Activated T-cell treated with anti-CD3 and anti-CD28 coated beads, Interleukin-2, amount 50 U/mL, for 24 hours (primary cell): Measurements from ENCODE around the gene ROBO2.

Experiments
- DNase-seq: peaks from one replicate; pipeline ENCODE4 v3.0.0-alpha.2; 2020
- H3K27ac Mint-ChIP-seq: 2 replicates; pipeline ENCODE4 v1.8.0; 2020; ENCODE audit warnings: mild to moderate bottlenecking, mixed read lengths
- H3K27me3 Mint-ChIP-seq: 2 replicates; pipeline ENCODE4 v1.8.0; 2020; ENCODE audit warnings: mixed read lengths
- H3K36me3 Mint-ChIP-seq: 2 replicates; pipeline ENCODE4 v1.8.0; 2020; ENCODE audit warnings: low read depth, mixed read lengths
- H3K4me1 Mint-ChIP-seq: 2 replicates; pipeline ENCODE4 v1.8.0; 2020; ENCODE audit warnings: low read depth, mixed read lengths
- H3K4me3 Mint-ChIP-seq: 2 replicates; pipeline ENCODE4 v1.8.0; 2020; ENCODE audit warnings: mild to moderate bottlenecking, moderate library complexity, mixed read lengths
- H3K9me3 Mint-ChIP-seq: 2 replicates; pipeline ENCODE4 v1.8.0; 2020; ENCODE audit warnings: mixed read lengths

The ROBO2 gene

GRCh38 chr3:77262361-77262760 lies 222.5 kb downstream of the ROBO2 start:
- Mint-ChIP-seq H3K27me3 (no peaks in the 10 kb centered on the region), H3K36me3 (no peaks in the 10 kb centered on the region), H3K27ac (no peak overlapping the region), H3K9me3 (peaks cover 18% of the 10 kb centered on the region), H3K4me1 (no peaks in the 10 kb centered on the region), H3K4me3 (no peak overlapping the region)
- DNase-seq = no peak

DNA sequence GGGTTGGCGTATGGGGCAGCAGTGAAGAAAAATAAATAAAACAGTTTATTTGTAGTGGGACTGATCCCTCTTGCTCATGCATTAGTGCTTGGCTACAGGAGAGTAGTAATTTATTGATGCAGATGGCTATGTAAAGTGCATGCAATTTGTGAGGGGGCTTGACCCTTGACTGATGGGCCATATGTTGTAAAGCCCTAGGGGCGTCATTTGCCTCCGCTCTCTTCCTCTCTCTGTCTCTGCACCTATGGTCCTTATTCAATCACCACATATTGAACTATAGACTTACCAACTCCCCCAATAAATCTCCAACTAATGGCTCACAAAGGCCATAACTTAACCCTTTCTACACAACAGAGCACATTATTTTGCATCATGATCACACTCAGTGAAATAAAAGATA lies 227.7 kb downstream of the ROBO2 start:
- Mint-ChIP-seq H3K4me3 (no peak overlapping the region), H3K36me3 (no peaks in the 10 kb centered on the region), H3K27ac (no peak overlapping the region), H3K9me3 (peaks cover 13% of the 10 kb centered on the region), H3K4me1 (no peaks in the 10 kb centered on the region), H3K27me3 (no peaks in the 10 kb centered on the region)
- DNase-seq = no peak

GRCh38 chr3:77271306-77271705 lies 231.4 kb downstream of the ROBO2 start:
- Mint-ChIP-seq H3K36me3 (no peaks in the 10 kb centered on the region), H3K4me3 (no peak overlapping the region), H3K9me3 (peaks cover 8% of the 10 kb centered on the region), H3K27me3 (no peaks in the 10 kb centered on the region), H3K27ac (no peak overlapping the region), H3K4me1 (no peaks in the 10 kb centered on the region)
- no peak for DNase-seq

DNA sequence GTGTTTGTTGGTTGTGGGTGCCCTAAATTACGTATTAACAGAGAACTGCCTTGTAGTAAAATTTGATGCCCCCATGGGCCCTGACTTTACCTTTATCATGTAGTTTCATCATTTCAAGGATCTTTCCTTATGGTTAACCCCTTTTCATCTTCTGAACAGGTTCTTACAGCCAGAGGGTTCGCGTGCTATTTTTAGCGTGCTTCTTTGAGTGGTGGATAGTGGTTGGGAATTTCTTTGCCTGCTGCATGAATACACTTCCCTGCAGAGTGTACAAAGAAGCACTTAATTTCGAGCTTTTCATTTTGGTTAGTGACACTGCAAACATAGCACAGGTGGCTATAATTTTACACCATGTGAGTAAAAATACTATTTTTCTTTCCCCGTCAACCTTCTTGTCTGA lies 231.8 kb downstream of the ROBO2 start:
- Mint-ChIP-seq H3K27ac (no peak overlapping the region), H3K4me3 (no peak overlapping the region), H3K4me1 (no peaks in the 10 kb centered on the region), H3K27me3 (no peaks in the 10 kb centered on the region), H3K36me3 (no peaks in the 10 kb centered on the region), H3K9me3 (peaks cover 8% of the 10 kb centered on the region)
- no peak for DNase-seq

- H3K9me3 Mint-ChIP-seq = no peaks in the 10 kb centered on the region
- H3K27ac Mint-ChIP-seq = no peak overlapping the region
- no peak overlapping the region for H3K4me3 Mint-ChIP-seq
- no peaks in the 10 kb centered on the region for H3K4me1 Mint-ChIP-seq
- no peaks in the 10 kb centered on the region for H3K36me3 Mint-ChIP-seq
- H3K27me3 Mint-ChIP-seq = no peaks in the 10 kb centered on the region
- no peak for DNase-seq
Observed at GRCh38 chr3:77279276-77279675, 239.4 kb downstream of the ROBO2 start.

DNA sequence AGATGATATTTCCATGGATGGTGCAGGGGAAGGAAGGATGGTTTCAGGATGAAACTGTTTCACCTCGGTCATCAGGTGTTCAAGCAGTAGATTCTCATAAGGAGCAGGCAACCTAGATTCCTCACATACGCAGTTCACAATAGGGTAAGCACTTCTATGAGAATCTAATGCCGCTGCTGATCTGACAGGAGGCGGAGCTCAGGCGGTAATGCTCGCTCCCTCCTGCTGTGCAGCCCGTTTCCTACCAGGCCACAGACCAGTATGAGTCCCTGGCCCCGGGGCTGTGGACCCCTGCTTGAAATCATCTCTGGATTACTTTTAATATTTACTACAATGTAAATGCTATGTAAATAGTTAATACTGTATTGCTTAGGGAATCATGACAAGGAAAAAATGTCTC lies 241.8 kb downstream of the ROBO2 start:
- Mint-ChIP-seq H3K27me3 (no peaks in the 10 kb centered on the region), H3K27ac (no peak overlapping the region), H3K4me1 (no peaks in the 10 kb centered on the region), H3K4me3 (no peak overlapping the region), H3K9me3 (no peaks in the 10 kb centered on the region), H3K36me3 (no peaks in the 10 kb centered on the region)
- no peak for DNase-seq

DNA sequence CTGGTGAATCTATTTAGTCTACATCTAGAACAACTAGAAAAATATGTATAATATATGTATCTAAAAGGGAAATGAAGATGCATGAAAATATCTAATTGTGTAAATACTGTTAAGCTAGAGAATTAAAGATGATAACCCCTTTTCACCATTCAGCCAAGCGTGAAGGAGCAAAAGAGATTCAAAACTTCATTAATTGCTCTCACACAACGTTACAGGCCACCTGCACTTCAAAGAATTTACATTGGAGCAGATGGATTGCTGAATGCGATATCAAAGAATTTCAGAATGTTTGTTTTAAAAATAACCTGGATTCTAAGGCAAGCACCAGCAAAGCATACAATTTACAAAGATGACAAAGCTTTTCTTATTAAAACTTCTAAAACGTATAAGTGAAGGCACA lies 243.2 kb downstream of the ROBO2 start:
- H3K4me1 Mint-ChIP-seq = no peaks in the 10 kb centered on the region
- no peaks in the 10 kb centered on the region for H3K27me3 Mint-ChIP-seq
- H3K9me3 Mint-ChIP-seq = peaks cover 3% of the 10 kb centered on the region
- no peaks in the 10 kb centered on the region for H3K36me3 Mint-ChIP-seq
- no peak overlapping the region for H3K27ac Mint-ChIP-seq
- H3K4me3 Mint-ChIP-seq = no peak overlapping the region
- no peak for DNase-seq

- no peaks in the 10 kb centered on the region for H3K4me1 Mint-ChIP-seq
- no peaks in the 10 kb centered on the region for H3K36me3 Mint-ChIP-seq
- no peak overlapping the region for H3K27ac Mint-ChIP-seq
- DNase-seq = no peak
- no peaks in the 10 kb centered on the region for H3K27me3 Mint-ChIP-seq
- peaks cover 26% of the 10 kb centered on the region for H3K9me3 Mint-ChIP-seq
- no peak overlapping the region for H3K4me3 Mint-ChIP-seq
Observed at GRCh38 chr3:77288348-77288747, 248.4 kb downstream of the ROBO2 start.

- Mint-ChIP-seq H3K4me3 (no peak overlapping the region), H3K9me3 (peaks cover 48% of the 10 kb centered on the region), H3K27ac (no peak overlapping the region), H3K36me3 (no peaks in the 10 kb centered on the region), H3K27me3 (no peaks in the 10 kb centered on the region), H3K4me1 (no peaks in the 10 kb centered on the region)
- DNase-seq = no peak
Observed at GRCh38 chr3:77296527-77296926, 256.6 kb downstream of the ROBO2 start.

DNA sequence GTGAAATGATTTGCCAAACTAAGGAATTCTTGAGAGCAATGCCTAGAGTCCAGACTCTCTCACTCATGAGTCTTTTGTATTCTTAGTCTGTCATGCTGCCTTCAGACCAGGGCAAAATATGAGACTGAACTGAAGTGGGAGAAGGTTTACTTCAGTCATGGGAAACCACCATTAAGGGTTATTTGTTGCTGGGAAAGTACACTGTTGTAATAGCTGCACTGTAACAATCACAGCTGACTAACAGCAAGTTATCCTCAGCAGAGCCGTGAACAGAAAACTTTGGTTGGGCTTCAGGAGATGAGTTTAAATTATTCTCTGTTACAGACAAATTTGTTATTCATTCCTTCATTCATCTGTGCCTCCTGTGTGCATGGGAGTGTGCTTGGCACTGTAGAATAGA lies 258.5 kb downstream of the ROBO2 start:
- Mint-ChIP-seq H3K36me3 (no peaks in the 10 kb centered on the region), H3K4me1 (no peaks in the 10 kb centered on the region), H3K4me3 (no peak overlapping the region), H3K27me3 (no peaks in the 10 kb centered on the region), H3K27ac (no peak overlapping the region), H3K9me3 (peaks cover 34% of the 10 kb centered on the region)
- DNase-seq = no peak

- H3K4me1 Mint-ChIP-seq = no peaks in the 10 kb centered on the region
- no peak for DNase-seq
- H3K27me3 Mint-ChIP-seq = no peaks in the 10 kb centered on the region
- H3K36me3 Mint-ChIP-seq = no peaks in the 10 kb centered on the region
- no peak overlapping the region for H3K27ac Mint-ChIP-seq
- peaks cover 8% of the 10 kb centered on the region for H3K9me3 Mint-ChIP-seq
- H3K4me3 Mint-ChIP-seq = no peak overlapping the region
Observed at GRCh38 chr3:77303955-77304699, 264.2 kb downstream of the ROBO2 start.

DNA sequence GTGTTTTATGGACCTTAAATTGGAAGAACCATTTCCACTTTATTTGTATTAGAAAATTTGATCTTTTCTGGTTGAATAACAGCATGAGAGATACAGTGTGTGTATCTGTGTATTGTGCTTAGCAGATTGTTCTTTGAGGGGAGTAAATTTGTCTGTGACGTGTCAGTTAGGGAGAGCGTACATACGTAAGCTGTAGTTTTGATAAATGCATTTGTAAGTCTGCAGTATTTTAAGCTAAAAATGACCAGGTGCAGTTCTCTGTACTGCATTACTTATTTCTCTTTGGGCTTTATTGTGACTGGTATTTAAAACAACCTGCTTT lies 264.8 kb downstream of the ROBO2 start:
- no peak for DNase-seq
- Mint-ChIP-seq H3K27me3 (no peaks in the 10 kb centered on the region), H3K36me3 (no peaks in the 10 kb centered on the region), H3K4me3 (no peak overlapping the region), H3K27ac (no peak overlapping the region), H3K9me3 (peaks cover 7% of the 10 kb centered on the region), H3K4me1 (no peaks in the 10 kb centered on the region)

GRCh38 chr3:77309460-77309859 lies 269.6 kb downstream of the ROBO2 start:
- no peak overlapping the region for H3K27ac Mint-ChIP-seq

DNA sequence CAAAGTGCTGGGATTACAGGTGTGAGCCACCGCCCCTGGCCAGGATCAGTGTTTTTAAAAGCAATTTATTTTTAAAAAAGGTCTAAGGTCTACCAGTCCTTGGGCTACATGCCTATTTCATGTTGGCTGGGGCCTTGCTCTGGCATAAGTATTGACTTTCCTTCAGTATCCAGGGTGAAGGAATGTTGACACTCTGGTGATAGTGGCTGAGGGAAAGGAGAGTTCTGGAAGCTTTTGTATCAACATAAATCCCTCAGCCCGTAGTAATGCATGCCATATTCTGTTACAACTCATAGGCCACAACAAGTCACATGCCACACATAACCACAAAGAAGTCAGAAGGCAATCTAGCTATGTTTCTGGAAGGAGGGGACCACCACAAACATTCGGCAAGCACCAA lies 273.9 kb downstream of the ROBO2 start:
- no peaks in the 10 kb centered on the region for H3K4me1 Mint-ChIP-seq
- peaks cover 17% of the 10 kb centered on the region for H3K9me3 Mint-ChIP-seq
- no peaks in the 10 kb centered on the region for H3K27me3 Mint-ChIP-seq
- DNase-seq = no peak
- H3K36me3 Mint-ChIP-seq = no peaks in the 10 kb centered on the region
- H3K27ac Mint-ChIP-seq = no peak overlapping the region
- H3K4me3 Mint-ChIP-seq = no peak overlapping the region

More at GRCh38 chr3:77309460-77309859, 269.6 kb downstream of the ROBO2 start:
- DNase-seq = no peak
- Mint-ChIP-seq H3K4me3 (no peak overlapping the region), H3K9me3 (peaks cover 17% of the 10 kb centered on the region), H3K4me1 (no peaks in the 10 kb centered on the region), H3K27me3 (no peaks in the 10 kb centered on the region), H3K36me3 (no peaks in the 10 kb centered on the region)

- Mint-ChIP-seq H3K9me3 (peaks cover 7% of the 10 kb centered on the region), H3K27ac (no peak overlapping the region), H3K27me3 (no peaks in the 10 kb centered on the region), H3K36me3 (no peaks in the 10 kb centered on the region), H3K4me3 (no peak overlapping the region), H3K4me1 (no peaks in the 10 kb centered on the region)
- no peak for DNase-seq
Observed at GRCh38 chr3:77319711-77320110, 279.8 kb downstream of the ROBO2 start.

- Mint-ChIP-seq H3K27ac (no peak overlapping the region), H3K27me3 (no peaks in the 10 kb centered on the region), H3K36me3 (no peaks in the 10 kb centered on the region), H3K4me1 (no peaks in the 10 kb centered on the region), H3K4me3 (no peak overlapping the region), H3K9me3 (peaks cover 9% of the 10 kb centered on the region)
- no peak for DNase-seq
Observed at GRCh38 chr3:77320514-77320913, 280.6 kb downstream of the ROBO2 start.
